K562 (cell line): Measurements from ENCODE around the gene MECR. TPM values are rescaled to one million over a fixed set of nuclear protein-coding genes. Genes with fewer than 3 reads are reported as not detected.

Source experiments
- ADNP ChIP-seq: fragments of 200-800 bp; sonication (Bioruptor generic); IDR thresholded peaks from 2 replicates; pipeline ENCODE4 v1.6.1; 2016; ENCODE audit warnings: missing genetic modification characterization, missing compliant biosample characterization
- AFF4 ChIP-seq: sonication (generic); formaldehyde crosslinking; IDR thresholded peaks from 2 replicates; pipeline ENCODE4 v1.8.0; 2023; ENCODE audit warnings: mild to moderate bottlenecking, missing genetic modification reagents
- ARID1B ChIP-seq: fragments of 450-650 bp; IDR thresholded peaks from 2 replicates; pipeline ENCODE4 v1.6.1; 2016; ENCODE audit warnings: antibody characterized with exemption, mild to moderate bottlenecking, inconsistent platforms
- ARNT ChIP-seq, 2 experiments: fragments of 450-650 bp; IDR thresholded peaks; 2 replicates each; pipeline ENCODE4 v1.6.1; 2016; ENCODE audit warnings: mild to moderate bottlenecking in 1 of 2
- BACH1 ChIP-seq: fragments of 200-800 bp; sonication (Bioruptor generic); IDR thresholded peaks from 2 replicates; pipeline ENCODE4 v1.6.1; 2016; ENCODE audit warnings: missing genetic modification characterization, missing compliant biosample characterization
- BCOR ChIP-seq: fragments of 450-650 bp; IDR thresholded peaks from 2 replicates; pipeline ENCODE4 v1.6.1; 2016
- CBX2 ChIP-seq: fragments of 200-600 bp; sonication (generic); IDR thresholded peaks from one replicate; pipeline ENCODE4 v1.6.1; 2012; ENCODE audit warnings: mild to moderate bottlenecking, low read length, inconsistent platforms; ENCODE audit not compliant: insufficient read depth, poor library complexity, severe bottlenecking
- E2F4 ChIP-seq: sonication (generic); formaldehyde crosslinking; IDR thresholded peaks from 2 replicates; pipeline ENCODE4 v1.8.0; 2022; ENCODE audit warnings: mild to moderate bottlenecking, low read depth, missing genetic modification reagents
- FOXK2 ChIP-seq, 2 experiments: fragments of 450-650 bp; IDR thresholded peaks in 1 of 2; conservative IDR thresholded peaks in 1 of 2; 2 replicates each; pipeline ENCODE4 v1.6.1; 2016; ENCODE audit warnings: low read depth in 2 of 2, mild to moderate bottlenecking in 1 of 2
- HDAC3 ChIP-seq: fragments of 450-650 bp; IDR thresholded peaks from 2 replicates; pipeline ENCODE4 v1.6.1; 2018; ENCODE audit warnings: borderline replicate concordance, mild to moderate bottlenecking, moderate library complexity; ENCODE audit not compliant: partially characterized antibody
- NR3C1 ChIP-seq: sonication (generic); formaldehyde crosslinking; IDR thresholded peaks from 2 replicates; pipeline ENCODE4 v1.8.1; 2022; ENCODE audit warnings: missing genetic modification reagents
- SLC30A9 ChIP-seq: fragments of 250-450 bp; sonication (Bioruptor Pico); IDR thresholded peaks from 2 replicates; pipeline ENCODE4 v1.8.0; 2022; ENCODE audit warnings: mild to moderate bottlenecking, moderate library complexity
- SMAD2 ChIP-seq: fragments of 150-350 bp; IDR thresholded peaks from 2 replicates; pipeline ENCODE4 v1.6.1; 2014; ENCODE audit warnings: low read depth, mild to moderate bottlenecking, low read length
- SNRNP70 ChIP-seq: fragments of 200-400 bp; formaldehyde crosslinking; optimal IDR thresholded peaks from 2 replicates; pipeline ENCODE3; 2017; ENCODE audit warnings: low read depth, low read length
- XRCC5 ChIP-seq: fragments of 200-400 bp; formaldehyde crosslinking; IDR thresholded peaks from 2 replicates; pipeline ENCODE4 v1.6.1; 2017; ENCODE audit warnings: low read depth, mild to moderate bottlenecking, low read length
- ZNF551 ChIP-seq: fragments of 250-450 bp; sonication (Bioruptor Pico); IDR thresholded peaks from 2 replicates; pipeline ENCODE4 v1.5.0; 2021; ENCODE audit warnings: mild to moderate bottlenecking, moderate library complexity
- polyA plus RNA-seq, 8 experiments: library from polyadenylated mRNA; depleted of rRNA in 4 of 8; stranded (reverse) in 5 of 8; unstranded in 3 of 8; fragments of >200 nt; fragmentation: Nextera tagmentation in 2 of 8; fragmentation: Illumina TruSeq in 1 of 8; extraction: Ambion mirVana in 2 of 8; extraction: Trizol in 1 of 8; gene quantifications; 2 replicates each; pipeline versions ENCODE4 v1.2.1 to v1.2.3, GENCODE V29; 2011 to 2014; ENCODE audit warnings: inconsistent platforms in 1 of 8, missing spikeins in 1 of 8
- total RNA-seq, 7 experiments: library from RNA; depleted of rRNA in 6 of 7; stranded (reverse); fragments of >200 nt in 6 of 7; fragmentation: Illumina TruSeq in 2 of 7; extraction: Trizol in 2 of 7; gene quantifications; 2 replicates each; pipeline versions ENCODE4 v1.2.1 to v1.2.3, GENCODE V29; 2011 to 2021; ENCODE audit warnings: low replicate concordance in 1 of 7
- TF ChIP-seq, protein P1 (sequence below): fragments of 450-650 bp; IDR thresholded peaks from 2 replicates; pipeline ENCODE4 v1.7.1; 2018; ENCODE audit warnings: mild to moderate bottlenecking, low read depth; ENCODE audit not compliant: partially characterized antibody

MECR gene
- total and polyA plus RNA-seq, 9 of the 15 experiments (the other 6 are each of a cell fraction or from before 2014, with no cell fraction given), result 10.4 to 58.6 (median 42.9) TPM

GRCh38 chr1:29259802-29260441 lies 29.2 kb upstream of the MECR start (continued):
- TF ChIP-seq HDAC3, result no peak
- TF ChIP-seq BCOR, result 0 out of 2 replicates have a peak, but pooled peaks have one; percentile 9
- TF ChIP-seq AFF4, result no peak
- no peak for TF ChIP-seq ZNF551 (CRISPR knock-in tag)
- TF ChIP-seq ARID1B, result 0 out of 2 replicates have a peak, but pooled peaks have one; percentile 29
- TF ChIP-seq ADNP (tag), result no peak
- TF ChIP-seq XRCC5, result no peak
- no peak for TF ChIP-seq NR3C1 (CRISPR knock-in tag)
- TF ChIP-seq FOXK2 (conservative IDR thresholded peaks at IDR 0.05 in 1 of 2, IDR thresholded peaks at IDR 0.05 in 1 of 2; ENCODE audit: low read depth in 2 of 2), result no peak
- no peak for TF ChIP-seq ARNT (IDR thresholded peaks at IDR 0.05)
- no peak for TF ChIP-seq BACH1
- no peak for TF ChIP-seq SMAD2
- no peak for TF ChIP-seq SNRNP70
- TF ChIP-seq, protein P1, sequence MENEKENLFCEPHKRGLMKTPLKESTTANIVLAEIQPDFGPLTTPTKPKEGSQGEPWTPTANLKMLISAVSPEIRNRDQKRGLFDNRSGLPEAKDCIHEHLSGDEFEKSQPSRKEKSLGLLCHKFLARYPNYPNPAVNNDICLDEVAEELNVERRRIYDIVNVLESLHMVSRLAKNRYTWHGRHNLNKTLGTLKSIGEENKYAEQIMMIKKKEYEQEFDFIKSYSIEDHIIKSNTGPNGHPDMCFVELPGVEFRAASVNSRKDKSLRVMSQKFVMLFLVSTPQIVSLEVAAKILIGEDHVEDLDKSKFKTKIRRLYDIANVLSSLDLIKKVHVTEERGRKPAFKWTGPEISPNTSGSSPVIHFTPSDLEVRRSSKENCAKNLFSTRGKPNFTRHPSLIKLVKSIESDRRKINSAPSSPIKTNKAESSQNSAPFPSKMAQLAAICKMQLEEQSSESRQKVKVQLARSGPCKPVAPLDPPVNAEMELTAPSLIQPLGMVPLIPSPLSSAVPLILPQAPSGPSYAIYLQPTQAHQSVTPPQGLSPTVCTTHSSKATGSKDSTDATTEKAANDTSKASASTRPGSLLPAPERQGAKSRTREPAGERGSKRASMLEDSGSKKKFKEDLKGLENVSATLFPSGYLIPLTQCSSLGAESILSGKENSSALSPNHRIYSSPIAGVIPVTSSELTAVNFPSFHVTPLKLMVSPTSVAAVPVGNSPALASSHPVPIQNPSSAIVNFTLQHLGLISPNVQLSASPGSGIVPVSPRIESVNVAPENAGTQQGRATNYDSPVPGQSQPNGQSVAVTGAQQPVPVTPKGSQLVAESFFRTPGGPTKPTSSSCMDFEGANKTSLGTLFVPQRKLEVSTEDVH, result no peak
- no peak for TF ChIP-seq SLC30A9 (CRISPR knock-in tag)
- TF ChIP-seq CBX2, result no peak
- no peak for TF ChIP-seq E2F4 (CRISPR knock-in tag)
